Middle frontal gyrus (tissue), 1 donor: ENCODE results near the gene SLC12A9.

Source experiments
- DNase-seq: peaks from one replicate; pipeline ENCODE4 v3.0.0-alpha.2; 2015; ENCODE audit warnings: low spot score; ENCODE audit errors: extremely low spot score

SLC12A9 gene

GRCh38 chr7:100882785-100883526 is 30.4 kb downstream of the SLC12A9 start:
- no peak for DNase-seq

GRCh38 chr7:100884736-100885439 is 32.4 kb downstream of the SLC12A9 start:
- no peak for DNase-seq

- no peak for DNase-seq
Observed at GRCh38 chr7:100885440-100886141, 33.1 kb downstream of the SLC12A9 start.

- DNase-seq = no peak
Observed at GRCh38 chr7:100886142-100886935, 33.8 kb downstream of the SLC12A9 start.

GRCh38 chr7:100886936-100887515 is 34.5 kb downstream of the SLC12A9 start:
- DNase-seq = no peak

GRCh38 chr7:100887516-100888290 is 35.2 kb downstream of the SLC12A9 start:
- DNase-seq = no peak

GRCh38 chr7:100888291-100888987 is 35.9 kb downstream of the SLC12A9 start:
- no peak for DNase-seq

- DNase-seq = no peak
Observed at GRCh38 chr7:100888988-100889750, 36.7 kb downstream of the SLC12A9 start, which contains the start of gene UFSP1. UFSP1 (minus strand) TSS chr7:100889715; CDS start chr7:100889271, 444 bp downstream.

- no peak for DNase-seq
Observed at GRCh38 chr7:100890653-100891567, 38.4 kb downstream of the SLC12A9 start.

- no peak for DNase-seq
Observed at GRCh38 chr7:100891568-100892247, 39.2 kb downstream of the SLC12A9 start.

- DNase-seq = no peak
Observed at GRCh38 chr7:100892364-100893317, 40.1 kb downstream of the SLC12A9 start.

- DNase-seq = no peak
Observed at GRCh38 chr7:100893318-100893895, 40.9 kb downstream of the SLC12A9 start.

- DNase-seq = no peak
Observed at GRCh38 chr7:100893910-100894721, 41.6 kb downstream of the SLC12A9 start.

- DNase-seq = no peak
Observed at GRCh38 chr7:100894860-100895700, 42.6 kb downstream of the SLC12A9 start.
